Liver (tissue), 9 donors: ENCODE results near the gene BHLHE23. TPM values are rescaled to one million over a fixed set of nuclear protein-coding genes. Genes with fewer than 3 reads are reported as not detected.

ENCODE experiments used
- DNase-seq: peaks from one replicate; pipeline ENCODE4 v3.0.0-alpha.2; 2017; ENCODE audit warnings: low spot score
- H3K27ac ChIP-seq, 2 donors: one replicate each; pipeline ENCODE4 v1.7.0; 2013; ENCODE audit warnings: inconsistent platforms in 2 of 2, low read length in 2 of 2, control low read depth in 1 of 2, low read depth in 1 of 2, mild to moderate bottlenecking in 1 of 2
- H3K27me3 ChIP-seq, 4 donors: one replicate each; pipeline versions ENCODE4 v1.6.1 to v1.7.0; 2013; ENCODE audit warnings: low read length in 3 of 4, inconsistent platforms in 1 of 4, mild to moderate bottlenecking in 1 of 4, moderate library complexity in 1 of 4; ENCODE audit not compliant: control insufficient read depth in 4 of 4, insufficient read depth in 4 of 4
- H3K36me3 ChIP-seq, 4 donors: one replicate each; pipeline versions ENCODE4 v1.6.1 to v1.7.0; 2013; ENCODE audit warnings: low read length in 3 of 4, mild to moderate bottlenecking in 3 of 4, low read depth in 1 of 4, moderate library complexity in 1 of 4; ENCODE audit not compliant: control insufficient read depth in 4 of 4, insufficient read depth in 3 of 4
- H3K4me1 ChIP-seq, 4 donors: one replicate each; pipeline versions ENCODE4 v1.6.1 to v1.7.0; 2013; ENCODE audit warnings: low read length in 3 of 4, mild to moderate bottlenecking in 3 of 4, moderate library complexity in 1 of 4; ENCODE audit not compliant: control insufficient read depth in 4 of 4, insufficient read depth in 4 of 4
- H3K4me3 ChIP-seq, 3 donors: one replicate each; pipeline versions ENCODE4 v1.6.1 to v1.7.0; 2013; ENCODE audit warnings: low read length in 3 of 3, control low read depth in 1 of 3, low read depth in 1 of 3, mild to moderate bottlenecking in 1 of 3
- H3K9ac ChIP-seq, 2 donors: one replicate each; pipeline ENCODE4 v1.7.0; 2013; ENCODE audit warnings: low read length in 2 of 2, mild to moderate bottlenecking in 2 of 2, moderate library complexity in 2 of 2, control low read depth in 1 of 2, low read depth in 1 of 2
- H3K9me3 ChIP-seq, 4 donors: one replicate each; pipeline versions ENCODE4 v1.6.1 to v1.7.0; 2013; ENCODE audit warnings: low read length in 3 of 4; ENCODE audit not compliant: control insufficient read depth in 4 of 4
- EGR1 ChIP-seq, 2 donors: IDR thresholded peaks; 2 replicates each; pipeline ENCODE4 v1.6.1; 2016 to 2018; ENCODE audit warnings: antibody characterized with exemption in 2 of 2, low read depth in 2 of 2
- FOXA1 ChIP-seq: IDR thresholded peaks from 2 replicates; pipeline ENCODE4 v1.6.1; 2016; ENCODE audit warnings: antibody characterized with exemption
- FOXA2 ChIP-seq: IDR thresholded peaks from 2 replicates; pipeline ENCODE4 v1.6.1; 2016; ENCODE audit warnings: antibody characterized with exemption
- GABPA ChIP-seq, 2 donors: IDR thresholded peaks in 1 of 2; conservative IDR thresholded peaks in 1 of 2; 2 replicates each; pipeline ENCODE4 v1.6.1; 2016; ENCODE audit warnings: antibody characterized with exemption in 2 of 2, mild to moderate bottlenecking in 1 of 2, moderate library complexity in 1 of 2
- HNF4A ChIP-seq, 2 donors: conservative IDR thresholded peaks; 2 replicates each; pipeline ENCODE4 v1.6.1; 2016; ENCODE audit warnings: antibody characterized with exemption in 2 of 2, mild to moderate bottlenecking in 2 of 2
- HNF4G ChIP-seq: IDR thresholded peaks from 2 replicates; pipeline ENCODE4 v1.6.1; 2016; ENCODE audit warnings: antibody characterized with exemption
- JUND ChIP-seq, 2 donors: IDR thresholded peaks; 2 replicates each; pipeline ENCODE4 v1.6.1; 2016; ENCODE audit warnings: antibody characterized with exemption in 2 of 2
- NR2F2 ChIP-seq: IDR thresholded peaks from 2 replicates; pipeline ENCODE4 v1.6.1; 2016; ENCODE audit warnings: antibody characterized with exemption
- RAD21 ChIP-seq, 2 donors: IDR thresholded peaks; 2 replicates each; pipeline ENCODE4 v1.6.1; 2016; ENCODE audit warnings: antibody characterized with exemption in 2 of 2, mild to moderate bottlenecking in 2 of 2
- RXRA ChIP-seq, 2 donors: IDR thresholded peaks; 2 replicates each; pipeline ENCODE4 v1.6.1; 2017 to 2018; ENCODE audit warnings: antibody characterized with exemption in 2 of 2, mild to moderate bottlenecking in 1 of 2
- SP1 ChIP-seq: IDR thresholded peaks from 2 replicates; pipeline ENCODE4 v1.6.1; 2018; ENCODE audit warnings: antibody characterized with exemption, mild to moderate bottlenecking
- TAF1 ChIP-seq: conservative IDR thresholded peaks from 2 replicates; pipeline ENCODE4 v1.6.1; 2016; ENCODE audit warnings: antibody characterized with exemption, mild to moderate bottlenecking
- YY1 ChIP-seq: IDR thresholded peaks from 2 replicates; pipeline ENCODE4 v1.6.1; 2016; ENCODE audit warnings: antibody characterized with exemption, mild to moderate bottlenecking
- WGBS: extraction: QIAGEN DNeasy Blood & Tissue Kit; methylation state at CpG from one replicate; pipeline ENCODE4 v1.1.7; 2013; 5-methylcytosine and 5-hydroxymethylcytosine counted together
- polyA plus RNA-seq, 2 donors: library from polyadenylated mRNA; stranded (reverse) in 1 of 2; unstranded in 1 of 2; fragments of 200-250 nt in 1 of 2; fragments of >200 nt in 1 of 2; fragmentation: Nextera tagmentation in 1 of 2; extraction: Ambion mirVana in 1 of 2; gene quantifications; one replicate each; pipeline versions ENCODE4 v1.2.1 to v1.2.3, GENCODE V29; 2013 to 2015
- total RNA-seq, 2 donors: library from RNA; depleted of rRNA; stranded (reverse); fragments of >200 nt; gene quantifications; one replicate each; pipeline ENCODE4 v1.2.3, GENCODE V29; 2014
- TF ChIP-seq, protein P1 (sequence below): IDR thresholded peaks from 2 replicates; pipeline ENCODE4 v1.6.1; 2016; ENCODE audit warnings: antibody characterized with exemption, mild to moderate bottlenecking
- TF ChIP-seq, protein P2 (sequence below): IDR thresholded peaks from 2 replicates; pipeline ENCODE4 v1.6.1; 2016; ENCODE audit warnings: antibody characterized with exemption
- TF ChIP-seq, protein P3 (sequence below): fragments of 150-350 bp; IDR thresholded peaks from 2 replicates; pipeline ENCODE4 v1.5.1; 2017; ENCODE audit warnings: improper control_type of control experiment, low read depth, low read length; ENCODE audit not compliant: missing input control
- TF ChIP-seq, protein P4 (sequence below): IDR thresholded peaks from 2 replicates; pipeline ENCODE4 v1.6.1; 2016; ENCODE audit warnings: antibody characterized with exemption
- TF ChIP-seq, protein P5 (sequence below): IDR thresholded peaks from 2 replicates; pipeline ENCODE4 v1.6.1; 2016; ENCODE audit warnings: antibody characterized with exemption
- donor health status: healthy.
- donor health status: healthy.
- donor health status: healthy.
- donor health status: healthy.
- donor health status: healthy.

The BHLHE23 gene
- total and polyA plus RNA-seq, 4 donors: not detected

DNA sequence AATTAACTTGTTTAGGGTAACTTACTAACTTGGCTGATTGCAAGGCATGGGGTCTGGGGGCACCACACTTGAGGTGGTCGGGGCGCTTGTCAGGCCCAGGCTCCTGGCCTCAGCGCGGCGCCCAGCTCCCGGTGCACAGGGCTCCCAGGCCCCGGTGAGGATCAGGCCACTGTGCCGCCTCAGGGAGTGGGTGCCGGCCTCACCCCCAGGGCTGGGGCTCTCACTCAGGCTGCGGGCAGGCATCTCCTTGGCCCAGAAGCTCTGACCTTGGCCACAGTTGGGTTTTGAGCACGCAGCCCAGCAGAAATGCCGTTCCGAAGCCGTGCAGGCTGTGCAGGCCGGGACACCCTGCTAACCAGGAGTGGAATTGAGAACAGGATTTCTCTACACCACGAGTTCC is 37.8 kb upstream of the BHLHE23 start:
- H3K36me3 ChIP-seq: no peaks in the 10 kb centered on the region
- 75% methylated on average over 16 of the region's 16 CpGs for WGBS
- peaks cover 0 to 3% (median 0%) of the 10 kb centered on the region in 4 donors for H3K9me3 ChIP-seq
- peaks cover 0 to 11% (median 2%) of the 10 kb centered on the region in 4 donors for H3K27me3 ChIP-seq
- DNase-seq: no peak
- H3K9ac ChIP-seq: no peak overlapping the region
- H3K4me1 ChIP-seq: no peaks in the 10 kb centered on the region
- no peak overlapping the region for H3K27ac ChIP-seq
- no peak overlapping the region for H3K4me3 ChIP-seq
- TF ChIP-seq SP1 (no peak), JUND (IDR thresholded peaks at IDR 0.05) (no peak), EGR1 (IDR thresholded peaks at IDR 0.05; ENCODE audit: low read depth in 2 of 2) (no peak), NR2F2 (no peak), HNF4A (conservative IDR thresholded peaks at IDR 0.05) (no peak), RXRA (IDR thresholded peaks at IDR 0.05) (no peak), HNF4G (no peak), RAD21 (IDR thresholded peaks at IDR 0.05) (no peak), GABPA (IDR thresholded peaks at IDR 0.05 in 1 of 2, conservative IDR thresholded peaks at IDR 0.05 in 1 of 2) (no peak), FOXA2 (no peak), FOXA1 (no peak), YY1 (no peak), TAF1 (no peak)
- TF ChIP-seq, protein P1, sequence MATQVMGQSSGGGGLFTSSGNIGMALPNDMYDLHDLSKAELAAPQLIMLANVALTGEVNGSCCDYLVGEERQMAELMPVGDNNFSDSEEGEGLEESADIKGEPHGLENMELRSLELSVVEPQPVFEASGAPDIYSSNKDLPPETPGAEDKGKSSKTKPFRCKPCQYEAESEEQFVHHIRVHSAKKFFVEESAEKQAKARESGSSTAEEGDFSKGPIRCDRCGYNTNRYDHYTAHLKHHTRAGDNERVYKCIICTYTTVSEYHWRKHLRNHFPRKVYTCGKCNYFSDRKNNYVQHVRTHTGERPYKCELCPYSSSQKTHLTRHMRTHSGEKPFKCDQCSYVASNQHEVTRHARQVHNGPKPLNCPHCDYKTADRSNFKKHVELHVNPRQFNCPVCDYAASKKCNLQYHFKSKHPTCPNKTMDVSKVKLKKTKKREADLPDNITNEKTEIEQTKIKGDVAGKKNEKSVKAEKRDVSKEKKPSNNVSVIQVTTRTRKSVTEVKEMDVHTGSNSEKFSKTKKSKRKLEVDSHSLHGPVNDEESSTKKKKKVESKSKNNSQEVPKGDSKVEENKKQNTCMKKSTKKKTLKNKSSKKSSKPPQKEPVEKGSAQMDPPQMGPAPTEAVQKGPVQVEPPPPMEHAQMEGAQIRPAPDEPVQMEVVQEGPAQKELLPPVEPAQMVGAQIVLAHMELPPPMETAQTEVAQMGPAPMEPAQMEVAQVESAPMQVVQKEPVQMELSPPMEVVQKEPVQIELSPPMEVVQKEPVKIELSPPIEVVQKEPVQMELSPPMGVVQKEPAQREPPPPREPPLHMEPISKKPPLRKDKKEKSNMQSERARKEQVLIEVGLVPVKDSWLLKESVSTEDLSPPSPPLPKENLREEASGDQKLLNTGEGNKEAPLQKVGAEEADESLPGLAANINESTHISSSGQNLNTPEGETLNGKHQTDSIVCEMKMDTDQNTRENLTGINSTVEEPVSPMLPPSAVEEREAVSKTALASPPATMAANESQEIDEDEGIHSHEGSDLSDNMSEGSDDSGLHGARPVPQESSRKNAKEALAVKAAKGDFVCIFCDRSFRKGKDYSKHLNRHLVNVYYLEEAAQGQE: no peak
- TF ChIP-seq, protein P2, sequence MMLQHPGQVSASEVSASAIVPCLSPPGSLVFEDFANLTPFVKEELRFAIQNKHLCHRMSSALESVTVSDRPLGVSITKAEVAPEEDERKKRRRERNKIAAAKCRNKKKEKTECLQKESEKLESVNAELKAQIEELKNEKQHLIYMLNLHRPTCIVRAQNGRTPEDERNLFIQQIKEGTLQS: no peak
- TF ChIP-seq, protein P3, sequence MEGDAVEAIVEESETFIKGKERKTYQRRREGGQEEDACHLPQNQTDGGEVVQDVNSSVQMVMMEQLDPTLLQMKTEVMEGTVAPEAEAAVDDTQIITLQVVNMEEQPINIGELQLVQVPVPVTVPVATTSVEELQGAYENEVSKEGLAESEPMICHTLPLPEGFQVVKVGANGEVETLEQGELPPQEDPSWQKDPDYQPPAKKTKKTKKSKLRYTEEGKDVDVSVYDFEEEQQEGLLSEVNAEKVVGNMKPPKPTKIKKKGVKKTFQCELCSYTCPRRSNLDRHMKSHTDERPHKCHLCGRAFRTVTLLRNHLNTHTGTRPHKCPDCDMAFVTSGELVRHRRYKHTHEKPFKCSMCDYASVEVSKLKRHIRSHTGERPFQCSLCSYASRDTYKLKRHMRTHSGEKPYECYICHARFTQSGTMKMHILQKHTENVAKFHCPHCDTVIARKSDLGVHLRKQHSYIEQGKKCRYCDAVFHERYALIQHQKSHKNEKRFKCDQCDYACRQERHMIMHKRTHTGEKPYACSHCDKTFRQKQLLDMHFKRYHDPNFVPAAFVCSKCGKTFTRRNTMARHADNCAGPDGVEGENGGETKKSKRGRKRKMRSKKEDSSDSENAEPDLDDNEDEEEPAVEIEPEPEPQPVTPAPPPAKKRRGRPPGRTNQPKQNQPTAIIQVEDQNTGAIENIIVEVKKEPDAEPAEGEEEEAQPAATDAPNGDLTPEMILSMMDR: no peak
- TF ChIP-seq, protein P4, sequence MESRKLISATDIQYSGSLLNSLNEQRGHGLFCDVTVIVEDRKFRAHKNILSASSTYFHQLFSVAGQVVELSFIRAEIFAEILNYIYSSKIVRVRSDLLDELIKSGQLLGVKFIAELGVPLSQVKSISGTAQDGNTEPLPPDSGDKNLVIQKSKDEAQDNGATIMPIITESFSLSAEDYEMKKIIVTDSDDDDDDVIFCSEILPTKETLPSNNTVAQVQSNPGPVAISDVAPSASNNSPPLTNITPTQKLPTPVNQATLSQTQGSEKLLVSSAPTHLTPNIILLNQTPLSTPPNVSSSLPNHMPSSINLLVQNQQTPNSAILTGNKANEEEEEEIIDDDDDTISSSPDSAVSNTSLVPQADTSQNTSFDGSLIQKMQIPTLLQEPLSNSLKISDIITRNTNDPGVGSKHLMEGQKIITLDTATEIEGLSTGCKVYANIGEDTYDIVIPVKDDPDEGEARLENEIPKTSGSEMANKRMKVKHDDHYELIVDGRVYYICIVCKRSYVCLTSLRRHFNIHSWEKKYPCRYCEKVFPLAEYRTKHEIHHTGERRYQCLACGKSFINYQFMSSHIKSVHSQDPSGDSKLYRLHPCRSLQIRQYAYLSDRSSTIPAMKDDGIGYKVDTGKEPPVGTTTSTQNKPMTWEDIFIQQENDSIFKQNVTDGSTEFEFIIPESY: no peak
- TF ChIP-seq, protein P5, sequence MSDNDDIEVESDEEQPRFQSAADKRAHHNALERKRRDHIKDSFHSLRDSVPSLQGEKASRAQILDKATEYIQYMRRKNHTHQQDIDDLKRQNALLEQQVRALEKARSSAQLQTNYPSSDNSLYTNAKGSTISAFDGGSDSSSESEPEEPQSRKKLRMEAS: no peak
